MM.1S (cell line): ENCODE measurements around the gene PPM1H.

Experiments
- CTCF ChIP-seq: fragments of 300-600 bp; sonication (generic); IDR thresholded peaks from 2 replicates; pipeline ENCODE4 v1.5.1; 2016; ENCODE audit warnings: antibody characterized with exemption, low read length, mixed read lengths
- EZH2 ChIP-seq: fragments of 300-600 bp; sonication (generic); optimal IDR thresholded peaks from 2 replicates; pipeline ENCODE3; 2017; ENCODE audit warnings: low read depth, mild to moderate bottlenecking, antibody characterized with exemption, low read length, mixed read lengths
- EZH2phosphoT487 ChIP-seq: fragments of 300-600 bp; sonication (generic); IDR thresholded peaks from 2 replicates; pipeline ENCODE4 v1.6.1; 2018; ENCODE audit warnings: antibody characterized with exemption, low read length

GRCh38 chr12:62656591-62657362, 278.2 kb downstream of the PPM1H start:
- no peak for TF ChIP-seq CTCF
- no peak for TF ChIP-seq EZH2phosphoT487
- TF ChIP-seq EZH2: no peak
